Uterus (tissue), 4 donors: Measurements from ENCODE around the gene FAM43B. TPM values are rescaled to one million over a fixed set of nuclear protein-coding genes. Genes with fewer than 3 reads are reported as not detected.

ENCODE experiments used
- DNase-seq, 2 donors: peaks; one replicate each; pipeline ENCODE4 v3.0.0-alpha.2; 2019 to 2020
- H3K27ac ChIP-seq, 2 donors: fragments of 200-600 bp; sonication (generic); 1 replicate in 1 of 2; 2 replicates in 1 of 2; pipeline ENCODE4 v1.5.1; 2016 to 2018
- H3K27me3 ChIP-seq, 2 donors: fragments of 200-600 bp; sonication (generic); one replicate each; pipeline ENCODE4 v1.5.1; 2018 to 2019; ENCODE audit warnings: control low read depth in 1 of 2
- H3K36me3 ChIP-seq, 2 donors: fragments of 200-600 bp; sonication (generic); one replicate each; pipeline ENCODE4 v1.5.1; 2019; ENCODE audit warnings: control low read depth in 1 of 2
- H3K4me1 ChIP-seq, 2 donors: fragments of 200-600 bp; sonication (generic); one replicate each; pipeline ENCODE4 v1.5.1; 2018 to 2019; ENCODE audit warnings: control low read depth in 1 of 2
- H3K4me3 ChIP-seq, 2 donors: fragments of 200-600 bp; sonication (generic); 1 replicate in 1 of 2; 2 replicates in 1 of 2; pipeline ENCODE4 v1.5.1; 2018 to 2019; ENCODE audit warnings: mild to moderate bottlenecking in 1 of 2
- H3K9me3 ChIP-seq, 2 donors: fragments of 200-600 bp; sonication (generic); one replicate each; pipeline ENCODE4 v1.5.1; 2019; ENCODE audit warnings: control low read depth in 1 of 2
- CTCF ChIP-seq, 4 experiments: fragments of 200-600 bp in 2 of 4; fragments of 450-650 bp in 2 of 4; sonication (generic) in 2 of 4; IDR thresholded peaks; one replicate each; pipeline ENCODE4 v1.5.1; 2016 to 2019; ENCODE audit warnings: antibody characterized with exemption in 4 of 4, mild to moderate bottlenecking in 2 of 4, moderate library complexity in 1 of 4
- POLR2A ChIP-seq, 2 donors: fragments of 450-650 bp; IDR thresholded peaks; one replicate each; pipeline ENCODE4 v1.6.1; 2016; ENCODE audit warnings: antibody characterized with exemption in 2 of 2, mild to moderate bottlenecking in 1 of 2, moderate library complexity in 1 of 2
- intact Hi-C: fragments of 100-400 bp; cut with DNase I; formaldehyde crosslinking; loops from one replicate; pipeline ENCODE4 v1.15.1; 2023; ENCODE audit warnings: low total_unique reads
- total RNA-seq, 4 donors: library from RNA; depleted of rRNA in 3 of 4; stranded (reverse); fragments of >200 nt in 3 of 4; gene quantifications; one replicate each; pipeline versions ENCODE4 v1.1.0 to v1.2.4, GENCODE V29; 2014 to 2023
- donor health status: DM: yes; HTN: yes; CAD: no.

Gene FAM43B
- total RNA-seq, 4 donors from 2014 or later: 1.5 to 2.3 (median 2.2) TPM; not detected in 1

- intact Hi-C loops: loop anchor here (10.0 kb wide), 1 partner anchor 117 kb away; no protein-coding TSS in a partner anchor
- Histone ChIP-seq H3K4me1 (no peaks in the 10 kb centered on the region), H3K36me3 (no peaks in the 10 kb centered on the region), H3K27me3 (peaks cover 0 to 3% of the 10 kb centered on the region in 2 donors), H3K27ac (no peak overlapping the region), H3K4me3 (no peak overlapping the region), H3K9me3 (no peaks in the 10 kb centered on the region)
- no peak for DNase-seq
- TF ChIP-seq CTCF (IDR thresholded peaks at IDR 0.05): no peak
- no peak for TF ChIP-seq POLR2A (IDR thresholded peaks at IDR 0.05)
Measured at GRCh38 chr1:20528221-20528620, 24.2 kb upstream of the FAM43B start.

- TF ChIP-seq CTCF (IDR thresholded peaks at IDR 0.05): no peak
- TF ChIP-seq POLR2A (IDR thresholded peaks at IDR 0.05): no peak
- H3K27me3 ChIP-seq: peaks cover 0 to 3% of the 10 kb centered on the region in 2 donors
Measured at GRCh38 chr1:20530306-20530705, 22.1 kb upstream of the FAM43B start.

GRCh38 chr1:20530901-20531300 lies 21.5 kb upstream of the FAM43B start:
- Histone ChIP-seq H3K4me1 (no peaks in the 10 kb centered on the region), H3K36me3 (no peaks in the 10 kb centered on the region), H3K9me3 (no peaks in the 10 kb centered on the region), H3K27me3 (peaks cover 0 to 3% of the 10 kb centered on the region in 2 donors), H3K4me3 (no peak overlapping the region), H3K27ac (no peak overlapping the region)
- DNase-seq: no peak
- intact Hi-C loops: no loop called here
- TF ChIP-seq CTCF (IDR thresholded peaks at IDR 0.05) (no peak), POLR2A (IDR thresholded peaks at IDR 0.05) (no peak)

More at GRCh38 chr1:20530306-20530705, 22.1 kb upstream of the FAM43B start:
- no peak overlapping the region for H3K4me3 ChIP-seq
- DNase-seq: no peak
- H3K36me3 ChIP-seq: no peaks in the 10 kb centered on the region
- no peaks in the 10 kb centered on the region for H3K9me3 ChIP-seq
- no peak overlapping the region for H3K27ac ChIP-seq
- no peaks in the 10 kb centered on the region for H3K4me1 ChIP-seq
- intact Hi-C loops: no loop called here

GRCh38 chr1:20533635-20534034 lies 18.7 kb upstream of the FAM43B start:
- no peaks in the 10 kb centered on the region for H3K4me1 ChIP-seq
- DNase-seq: no peak
- intact Hi-C loops: no loop called here
- TF ChIP-seq CTCF (IDR thresholded peaks at IDR 0.05) (no peak), POLR2A (IDR thresholded peaks at IDR 0.05) (no peak)
- no peaks in the 10 kb centered on the region for H3K9me3 ChIP-seq
- no peaks in the 10 kb centered on the region for H3K36me3 ChIP-seq
- H3K27me3 ChIP-seq: no peaks in the 10 kb centered on the region
- no peak overlapping the region for H3K27ac ChIP-seq
- H3K4me3 ChIP-seq: no peak overlapping the region

GRCh38 chr1:20534659-20535417 lies 17.5 kb upstream of the FAM43B start:
- DNase-seq: no peak
- H3K27ac ChIP-seq: no peak overlapping the region

More at GRCh38 chr1:20534659-20535417, 17.5 kb upstream of the FAM43B start:
- TF ChIP-seq POLR2A (IDR thresholded peaks at IDR 0.05) (no peak), CTCF (IDR thresholded peaks at IDR 0.05) (no peak)
- no peak overlapping the region for H3K4me3 ChIP-seq
- intact Hi-C loops: no loop called here
- no peaks in the 10 kb centered on the region for H3K9me3 ChIP-seq
- H3K36me3 ChIP-seq: no peaks in the 10 kb centered on the region
- H3K4me1 ChIP-seq: no peaks in the 10 kb centered on the region
- H3K27me3 ChIP-seq: no peaks in the 10 kb centered on the region
